CD4-positive, alpha-beta T cell treated with Interleukin-15 for 1 hour (primary cell): ENCODE results near the gene UVSSA.
"Not testable (repeated sequence)": the region's sequence is repeated elsewhere in the genome, so short reads cannot be mapped to it uniquely, and the experiment has no call there.

ENCODE experiments used
- DNase-seq: peaks from one replicate; pipeline ENCODE4 v3.0.0-alpha.2; 2020

UVSSA gene

DNA sequence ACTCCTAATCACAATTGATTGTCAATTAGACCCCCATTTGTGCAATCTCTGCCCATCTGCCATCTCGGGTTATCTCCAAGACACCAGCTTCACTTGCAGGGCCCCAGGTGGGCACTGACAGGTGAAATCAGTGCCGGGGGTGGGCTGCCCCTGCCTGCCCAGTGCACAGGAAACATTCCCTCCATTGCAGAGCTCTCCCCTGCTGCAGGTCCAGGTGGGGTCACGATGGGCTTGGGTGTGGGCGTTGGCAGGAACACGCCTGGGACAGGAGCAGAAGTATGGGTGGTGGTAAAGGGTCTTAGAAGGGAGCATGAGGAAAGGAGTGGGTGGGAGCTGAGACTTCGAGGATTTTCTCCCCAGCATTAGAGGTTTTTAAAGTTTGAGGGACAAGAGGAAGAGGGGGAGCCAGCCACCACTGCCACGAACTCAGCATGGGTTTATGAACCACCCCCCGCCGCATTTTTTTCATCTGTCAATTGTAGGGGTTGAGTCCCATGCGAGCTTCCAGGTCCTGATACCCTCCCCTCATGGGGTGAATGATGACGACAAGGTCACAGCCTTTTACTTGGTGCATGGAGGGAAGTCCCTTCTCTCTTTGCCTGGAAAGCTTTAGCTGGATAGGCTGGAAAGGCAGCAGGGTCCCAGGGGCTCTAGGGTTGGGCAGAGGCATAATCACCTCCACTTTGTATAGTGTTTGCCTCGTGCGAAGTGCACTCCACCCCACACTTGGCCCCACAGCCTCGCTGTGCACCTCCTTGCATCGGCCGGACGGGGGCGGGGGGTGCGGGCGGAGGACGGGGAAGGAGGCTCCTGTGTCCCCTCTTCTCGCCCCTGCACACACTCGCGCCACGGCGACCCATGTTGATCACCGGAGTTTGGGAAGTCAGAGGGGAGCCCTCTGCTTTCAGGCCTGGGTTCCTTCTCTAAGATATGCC, 62.8 kb downstream of the UVSSA start:
- DNase-seq: no peak

GRCh38 chr4:1410491-1411325, 63.7 kb downstream of the UVSSA start:
- no peak for DNase-seq

DNA sequence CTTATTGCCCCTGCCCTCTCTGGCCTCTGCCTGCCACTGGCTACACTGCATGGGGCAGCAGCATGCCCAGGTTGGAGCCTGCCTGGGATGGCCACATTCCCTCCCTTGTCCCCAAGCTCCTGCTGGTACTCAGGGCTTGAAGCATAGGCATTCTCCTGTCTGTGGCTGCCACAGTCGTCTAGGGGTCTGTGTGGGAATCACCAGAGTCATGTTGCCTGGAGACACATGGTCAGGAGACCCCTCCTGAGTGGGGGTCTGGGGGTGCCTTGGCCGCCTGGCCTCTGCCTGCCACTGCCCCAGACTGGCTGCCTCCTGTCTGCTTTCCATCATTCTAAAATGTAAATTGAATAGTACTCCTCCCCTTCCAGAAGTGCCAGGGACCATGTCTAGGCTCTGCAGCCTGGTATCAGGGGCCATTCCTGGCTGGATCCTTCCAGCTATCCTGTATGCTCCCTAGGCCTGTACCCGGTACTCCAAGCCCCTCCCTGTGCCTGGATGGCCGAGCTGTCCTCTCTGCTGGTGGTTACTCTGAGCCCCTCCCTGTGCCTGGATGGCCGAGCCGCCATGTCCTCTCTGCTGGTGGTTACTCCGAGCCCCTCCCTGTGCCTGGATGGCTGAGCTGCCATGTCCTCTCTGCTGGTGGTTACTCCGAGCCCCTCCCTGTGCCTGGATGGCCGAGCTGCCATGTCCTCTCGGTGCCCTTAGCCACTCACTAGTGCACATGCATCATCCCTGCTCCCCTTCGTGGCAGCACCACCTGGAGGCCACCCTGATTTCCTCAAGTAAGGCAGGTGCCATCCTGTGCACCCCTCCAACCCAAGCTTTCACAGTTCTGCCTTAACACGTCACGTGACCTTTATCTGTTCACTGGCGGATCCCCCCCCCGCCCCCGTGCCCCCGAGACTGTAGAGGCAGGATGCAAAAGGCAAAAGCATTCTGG, 64.7 kb downstream of the UVSSA start:
- DNase-seq: no peak

DNA sequence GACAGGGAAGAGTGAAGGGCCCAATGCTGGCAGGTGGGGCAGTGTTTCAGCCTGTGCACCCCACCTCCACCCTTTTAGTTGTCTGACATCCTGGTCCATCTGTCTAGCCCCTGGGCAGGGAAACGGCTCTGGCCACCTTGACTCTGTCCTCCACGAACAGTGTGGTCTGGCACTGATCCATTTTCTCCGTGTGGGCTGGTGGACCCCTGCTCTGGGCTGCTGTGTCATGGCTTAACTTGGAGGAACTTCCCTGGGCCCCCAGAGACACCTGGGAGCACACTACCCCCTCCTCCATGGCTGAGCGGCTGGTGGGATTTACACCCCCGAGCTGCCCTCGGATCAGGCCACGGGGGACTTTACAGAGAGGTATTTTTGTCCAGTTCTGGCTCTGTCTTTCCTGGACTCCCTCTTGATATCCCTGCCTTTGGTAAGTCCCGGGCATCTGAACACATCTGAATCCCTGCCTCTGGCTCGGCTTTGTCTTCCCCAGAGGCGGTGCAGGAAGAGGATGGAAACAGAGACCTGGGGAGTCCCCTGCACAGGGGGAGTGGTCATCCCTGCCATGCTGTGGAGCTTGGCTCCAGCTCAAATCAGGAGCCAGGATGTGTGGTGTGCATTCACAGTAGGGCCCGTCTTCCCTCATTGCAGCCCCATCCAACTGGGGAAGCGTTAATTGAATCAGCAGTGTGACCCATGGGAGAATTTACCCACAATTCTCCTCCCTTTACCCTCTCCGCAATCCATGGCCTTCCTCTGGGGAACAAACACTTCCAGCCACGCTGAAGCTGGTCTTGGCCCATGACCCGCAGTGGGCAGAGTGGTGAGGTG, 65.6 kb downstream of the UVSSA start:
- no peak for DNase-seq

DNA sequence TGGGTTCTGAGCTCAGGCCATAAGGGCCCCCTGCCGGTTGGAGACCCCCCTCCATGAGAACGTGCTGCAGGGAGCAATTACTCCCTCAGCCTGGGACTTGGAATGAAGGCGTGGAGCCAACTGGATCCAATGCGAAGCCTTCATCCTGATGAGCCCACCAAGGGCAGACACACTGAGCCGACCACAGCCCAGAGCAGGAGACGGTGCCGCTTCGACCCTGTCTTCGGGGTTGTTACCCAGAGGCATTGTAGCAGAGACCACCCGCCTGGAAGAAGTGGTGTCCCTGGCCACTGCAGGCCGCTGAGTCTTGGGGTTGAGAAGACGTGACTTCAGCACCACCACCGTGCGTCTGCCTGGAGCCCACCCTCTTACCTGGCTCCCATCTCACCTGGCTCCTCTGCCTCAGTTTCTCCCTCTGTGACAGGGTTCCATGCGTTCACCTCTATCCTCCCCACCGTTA, 66.2 kb downstream of the UVSSA start:
- no peak for DNase-seq

DNA sequence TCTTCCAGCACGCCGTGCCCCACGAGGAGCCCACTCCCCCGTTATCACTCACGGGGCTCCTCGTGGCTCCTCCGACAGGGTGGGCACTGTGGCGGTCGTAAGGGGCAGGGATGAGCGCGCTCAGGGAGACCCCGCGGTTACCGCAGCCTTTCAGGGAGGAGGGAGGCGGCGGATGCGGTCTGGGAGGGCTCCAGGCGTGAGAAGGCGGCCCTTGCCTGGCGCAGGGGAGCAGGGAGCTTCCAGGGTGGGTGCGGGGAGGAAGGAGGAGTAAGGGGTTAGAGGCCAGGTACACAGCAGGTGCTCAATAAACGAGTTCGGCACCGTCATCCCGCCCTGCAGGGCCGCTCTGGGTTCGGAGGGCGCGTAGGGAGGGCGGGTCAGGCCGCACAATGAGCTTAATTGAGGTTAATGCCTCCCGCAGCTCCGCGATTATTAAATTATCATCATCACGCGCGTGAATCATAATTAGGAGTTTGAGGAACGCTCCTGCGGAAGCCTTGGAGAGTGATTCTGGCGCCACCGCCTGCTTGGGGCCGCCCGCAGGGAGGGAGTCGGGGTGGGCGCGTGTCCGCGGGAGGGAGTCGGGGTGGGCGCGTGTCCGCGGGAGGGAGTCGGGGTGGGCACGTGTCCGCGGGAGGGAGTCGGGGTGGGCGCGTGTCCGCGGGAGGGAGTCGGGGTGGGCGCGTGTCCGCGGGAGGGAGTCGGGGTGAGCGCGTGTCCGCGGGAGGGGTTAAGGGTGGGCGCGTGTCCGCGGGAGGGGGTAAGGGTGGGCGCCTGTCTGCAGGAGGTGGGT, 66.9 kb downstream of the UVSSA start:
- no peak for DNase-seq

DNA sequence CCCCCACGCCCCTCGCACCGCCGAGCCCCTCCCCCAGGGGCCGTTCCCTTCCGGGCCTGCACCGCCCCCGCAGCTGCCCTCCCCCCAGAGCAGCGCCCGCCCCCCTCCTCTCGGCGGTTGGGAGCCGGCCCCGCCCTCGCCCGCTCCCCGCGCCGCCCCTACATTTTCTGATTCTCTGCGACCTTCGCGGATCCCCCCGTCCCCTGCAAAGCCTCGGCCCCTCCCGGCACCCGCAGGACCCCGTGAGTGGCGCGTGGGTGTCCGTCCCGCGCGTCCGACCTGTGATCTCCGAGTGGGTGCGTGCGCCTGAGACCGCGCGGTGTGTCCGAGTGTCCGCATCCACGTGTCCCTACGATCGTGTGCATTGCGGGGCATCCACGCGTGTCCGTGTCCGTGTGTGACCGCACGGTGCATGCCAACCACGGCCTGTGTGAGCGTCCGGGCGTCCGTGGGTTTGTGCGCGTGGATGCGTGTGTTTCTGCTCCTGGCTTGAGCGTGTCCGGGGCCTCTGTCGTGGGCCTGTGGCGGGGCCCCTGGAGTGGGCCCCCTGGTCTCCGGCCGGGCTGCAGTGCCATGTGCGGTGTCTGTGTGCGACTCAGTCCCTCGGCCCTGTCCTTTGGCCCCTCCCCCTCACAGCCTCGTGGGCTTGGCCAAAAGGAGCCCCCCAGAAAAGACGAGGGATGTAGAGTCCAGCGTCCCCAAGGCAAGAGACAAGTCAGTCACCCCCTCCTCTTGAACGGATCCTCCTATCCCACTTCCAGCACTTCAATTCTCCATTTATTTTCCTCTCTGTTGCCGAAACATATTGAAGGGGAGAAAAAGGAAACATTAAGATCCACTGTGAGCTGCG, 68.0 kb downstream of the UVSSA start:
- DNase-seq: no peak

- DNase-seq: no peak
Measured at GRCh38 chr4:1415681-1415981, 68.6 kb downstream of the UVSSA start.

DNA sequence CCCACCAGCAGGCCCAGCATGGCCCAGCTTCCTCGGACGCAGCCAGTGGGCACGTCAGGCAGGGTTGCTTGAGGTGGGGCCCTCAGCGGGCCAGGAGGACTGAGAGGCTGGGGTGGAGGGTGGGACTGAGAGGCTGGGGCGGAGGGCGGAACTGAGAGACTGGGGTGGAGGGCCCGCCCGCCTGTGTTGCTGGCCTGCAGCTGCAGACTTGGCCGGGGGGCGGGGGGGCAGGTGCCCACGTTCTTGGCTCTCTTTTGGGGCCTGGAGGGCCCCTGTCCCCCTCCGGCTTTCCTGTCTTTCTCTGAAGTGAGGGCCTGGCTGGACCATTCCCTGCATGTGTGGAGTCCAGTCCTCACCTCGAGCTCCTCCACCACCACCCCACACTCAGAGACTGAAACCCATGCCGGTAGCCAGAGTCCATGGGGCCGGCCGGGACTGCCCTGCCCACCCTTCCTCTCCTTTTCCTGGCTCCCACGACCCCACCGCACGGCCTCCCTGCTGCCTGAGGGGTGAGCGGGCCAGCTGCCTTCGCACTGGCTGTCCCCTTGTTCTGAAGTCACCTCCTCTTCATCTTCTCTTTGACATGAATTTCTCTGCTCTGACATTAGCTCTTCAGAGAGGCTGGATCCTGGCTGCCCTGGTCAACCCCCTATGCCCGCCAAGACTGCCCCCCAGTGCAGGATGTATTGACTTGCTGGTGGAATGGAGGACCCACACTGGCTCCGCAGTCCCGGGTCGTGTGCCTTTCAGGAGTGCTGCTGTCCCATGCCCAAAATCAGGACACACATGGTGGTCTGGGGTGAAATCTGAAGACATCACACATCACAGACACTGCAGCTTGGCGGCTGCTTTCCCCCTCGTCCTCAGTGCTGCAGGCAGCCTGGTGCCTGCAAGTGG, 69.3 kb downstream of the UVSSA start:
- no peak for DNase-seq

- no peak for DNase-seq
Measured at GRCh38 chr4:1416948-1417260, 69.9 kb downstream of the UVSSA start.

- DNase-seq: no peak
Measured at GRCh38 chr4:1417522-1418390, 70.7 kb downstream of the UVSSA start.

GRCh38 chr4:1418494-1419285, 71.7 kb downstream of the UVSSA start:
- DNase-seq: no peak

GRCh38 chr4:1419708-1420107, 72.7 kb downstream of the UVSSA start:
- no peak for DNase-seq

GRCh38 chr4:1421657-1422056, 74.6 kb downstream of the UVSSA start:
- DNase-seq: no peak

GRCh38 chr4:1427010-1427409, 80.0 kb downstream of the UVSSA start:
- DNase-seq: no peak

GRCh38 chr4:1443688-1444172, 96.7 kb downstream of the UVSSA start:
- DNase-seq: not testable (repeated sequence)
